K562 (cell line): ENCODE results near the gene HPDL. TPM values are rescaled to one million over a fixed set of nuclear protein-coding genes. Genes with fewer than 3 reads are reported as not detected.

Experiments
- DNMT1 ChIP-seq: fragments of 450-650 bp; IDR thresholded peaks from 2 replicates; pipeline ENCODE4 v1.6.1; 2016; ENCODE audit warnings: antibody characterized with exemption, mild to moderate bottlenecking
- FOXA1 ChIP-seq: fragments of 450-650 bp; IDR thresholded peaks from 2 replicates; pipeline ENCODE4 v1.6.1; 2016; ENCODE audit warnings: mild to moderate bottlenecking, borderline replicate concordance
- HDAC1 ChIP-seq, 2 experiments: fragments of 450-650 bp; IDR thresholded peaks; 2 replicates each; pipeline ENCODE4 v1.6.1; 2016 to 2017; ENCODE audit warnings: inconsistent platforms in 1 of 2, mild to moderate bottlenecking in 1 of 2, moderate library complexity in 1 of 2
- KDM1A ChIP-seq, 2 experiments: fragments of 450-650 bp; IDR thresholded peaks; 2 replicates each; pipeline ENCODE4 v1.6.1; 2016; ENCODE audit warnings: mild to moderate bottlenecking in 2 of 2
- KDM5B ChIP-seq: fragments of 200-600 bp; sonication (generic); IDR thresholded peaks from 2 replicates; pipeline ENCODE4 v1.6.1; 2012; ENCODE audit warnings: low read depth, mild to moderate bottlenecking, moderate library complexity, low read length, control low read depth, inconsistent platforms; ENCODE audit not compliant: insufficient replicate concordance
- MTA2 ChIP-seq: fragments of 450-650 bp; IDR thresholded peaks from 2 replicates; pipeline ENCODE4 v1.6.1; 2016; ENCODE audit warnings: low read depth
- NEUROD1 ChIP-seq: fragments of 150-350 bp; IDR thresholded peaks from 2 replicates; pipeline ENCODE4 v1.6.1; 2014; ENCODE audit warnings: borderline replicate concordance, low read length, low read depth; ENCODE audit not compliant: partially characterized antibody
- POLR2B ChIP-seq: fragments of 450-650 bp; IDR thresholded peaks from 2 replicates; pipeline ENCODE4 v1.6.1; 2018; ENCODE audit warnings: low read depth; ENCODE audit not compliant: partially characterized antibody
- SLC30A9 ChIP-seq: fragments of 250-450 bp; sonication (Bioruptor Pico); IDR thresholded peaks from 2 replicates; pipeline ENCODE4 v1.8.0; 2022; ENCODE audit warnings: mild to moderate bottlenecking, moderate library complexity
- SP2 ChIP-seq: IDR thresholded peaks from 2 replicates; pipeline ENCODE4 v1.6.1; 2011; ENCODE audit warnings: mild to moderate bottlenecking, low read depth, low read length, moderate library complexity; ENCODE audit not compliant: poor library complexity, severe bottlenecking; ENCODE audit errors: extremely low read depth
- ZC3H8 ChIP-seq: fragments of 450-650 bp; IDR thresholded peaks from 2 replicates; pipeline ENCODE4 v1.6.1; 2017
- ZNF121 ChIP-seq: sonication (generic); formaldehyde crosslinking; conservative IDR thresholded peaks from 2 replicates; pipeline ENCODE4 v1.8.0; 2022; ENCODE audit warnings: missing genetic modification reagents
- ZNF217 ChIP-seq: sonication (generic); formaldehyde crosslinking; IDR thresholded peaks from 2 replicates; pipeline ENCODE4 v1.8.0; 2022; ENCODE audit warnings: mild to moderate bottlenecking, missing genetic modification reagents
- ZNF780A ChIP-seq: fragments of 250-450 bp; sonication (Bioruptor Pico); IDR thresholded peaks from 2 replicates; pipeline ENCODE4 v1.5.0; 2021; ENCODE audit warnings: mild to moderate bottlenecking
- ZZZ3 ChIP-seq: fragments of 450-650 bp; IDR thresholded peaks from 2 replicates; pipeline ENCODE4 v1.6.1; 2016; ENCODE audit warnings: antibody characterized with exemption, mild to moderate bottlenecking, moderate library complexity
- polyA plus RNA-seq, 8 experiments: library from polyadenylated mRNA; depleted of rRNA in 4 of 8; stranded (reverse) in 5 of 8; unstranded in 3 of 8; fragments of >200 nt; fragmentation: Nextera tagmentation in 2 of 8; fragmentation: Illumina TruSeq in 1 of 8; extraction: Ambion mirVana in 2 of 8; extraction: Trizol in 1 of 8; gene quantifications; 2 replicates each; pipeline versions ENCODE4 v1.2.1 to v1.2.3, GENCODE V29; 2011 to 2014; ENCODE audit warnings: inconsistent platforms in 1 of 8, missing spikeins in 1 of 8
- total RNA-seq, 7 experiments: library from RNA; depleted of rRNA in 6 of 7; stranded (reverse); fragments of >200 nt in 6 of 7; fragmentation: Illumina TruSeq in 2 of 7; extraction: Trizol in 2 of 7; gene quantifications; 2 replicates each; pipeline versions ENCODE4 v1.2.1 to v1.2.3, GENCODE V29; 2011 to 2021; ENCODE audit warnings: low replicate concordance in 1 of 7
- TF ChIP-seq, protein P1 (sequence below): fragments of 250-450 bp; sonication (Bioruptor Pico); IDR thresholded peaks from 2 replicates; pipeline ENCODE4 v1.8.0; 2022; ENCODE audit warnings: inconsistent platforms
- TF ChIP-seq, protein P2 (sequence below), 2 experiments: fragments of 450-650 bp; IDR thresholded peaks; 2 replicates each; pipeline ENCODE4 v1.6.1; 2018; ENCODE audit warnings: mild to moderate bottlenecking in 2 of 2, low read depth in 1 of 2; ENCODE audit not compliant: partially characterized antibody in 2 of 2
- TF ChIP-seq, protein P3 (sequence below), 2 experiments: IDR thresholded peaks; 2 replicates each; pipeline ENCODE4 v1.6.1; 2012; ENCODE audit warnings: improper control_type of control experiment in 2 of 2, low read depth in 2 of 2, low read length in 2 of 2, borderline replicate concordance in 1 of 2
- TF ChIP-seq, protein P4 (sequence below), 2 experiments: fragments of 450-650 bp; conservative IDR thresholded peaks; 2 replicates each; pipeline ENCODE4 v1.6.1; 2017; ENCODE audit warnings: mild to moderate bottlenecking in 2 of 2, moderate library complexity in 2 of 2

HPDL gene
- total and polyA plus RNA-seq, 9 of the 15 experiments (the other 6 are each of a cell fraction or from before 2014, with no cell fraction given) = not detected

DNA sequence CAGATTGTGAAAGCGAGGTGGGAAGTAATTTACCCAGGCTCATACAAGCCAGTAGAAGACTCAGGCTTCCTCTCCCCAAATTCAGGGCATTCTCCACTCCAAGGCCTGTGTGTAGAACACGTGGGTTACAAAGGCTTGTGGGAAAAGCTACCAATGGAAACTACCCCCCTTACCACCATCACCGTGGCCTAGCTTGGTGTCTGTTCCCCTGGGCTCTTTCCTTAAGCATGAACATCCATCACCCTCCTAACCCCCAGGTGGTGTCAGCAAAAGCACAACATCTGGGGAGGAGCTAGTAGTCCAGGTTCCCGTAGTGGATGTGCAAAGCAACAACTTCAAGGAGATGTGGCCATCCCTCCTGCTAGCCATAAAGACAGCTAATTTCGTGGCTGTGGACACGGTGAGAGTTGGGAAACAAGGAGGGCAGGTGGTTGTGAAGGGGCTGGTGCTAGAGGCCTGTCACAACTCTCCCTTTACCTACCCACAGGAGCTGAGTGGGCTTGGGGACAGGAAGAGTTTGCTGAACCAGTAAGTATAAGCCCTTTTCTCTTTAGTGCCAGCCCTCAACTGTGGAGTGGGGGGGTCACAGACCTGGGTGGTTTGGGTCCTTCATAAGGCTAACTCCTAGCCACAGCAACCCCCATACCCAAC lies 14.2 kb downstream of the HPDL start (continued):
- TF ChIP-seq, protein P1, sequence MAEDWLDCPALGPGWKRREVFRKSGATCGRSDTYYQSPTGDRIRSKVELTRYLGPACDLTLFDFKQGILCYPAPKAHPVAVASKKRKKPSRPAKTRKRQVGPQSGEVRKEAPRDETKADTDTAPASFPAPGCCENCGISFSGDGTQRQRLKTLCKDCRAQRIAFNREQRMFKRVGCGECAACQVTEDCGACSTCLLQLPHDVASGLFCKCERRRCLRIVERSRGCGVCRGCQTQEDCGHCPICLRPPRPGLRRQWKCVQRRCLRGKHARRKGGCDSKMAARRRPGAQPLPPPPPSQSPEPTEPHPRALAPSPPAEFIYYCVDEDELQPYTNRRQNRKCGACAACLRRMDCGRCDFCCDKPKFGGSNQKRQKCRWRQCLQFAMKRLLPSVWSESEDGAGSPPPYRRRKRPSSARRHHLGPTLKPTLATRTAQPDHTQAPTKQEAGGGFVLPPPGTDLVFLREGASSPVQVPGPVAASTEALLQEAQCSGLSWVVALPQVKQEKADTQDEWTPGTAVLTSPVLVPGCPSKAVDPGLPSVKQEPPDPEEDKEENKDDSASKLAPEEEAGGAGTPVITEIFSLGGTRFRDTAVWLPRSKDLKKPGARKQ (CRISPR knock-in tag) = no peak
- no peak for TF ChIP-seq ZNF780A (CRISPR knock-in tag)
- peak; percentile 10 for TF ChIP-seq POLR2B
- TF ChIP-seq HDAC1 (IDR thresholded peaks at IDR 0.05) = 0 out of 4 replicates have a peak, but pooled peaks of 1 of the 2 experiments have one; percentile 7
- no peak for TF ChIP-seq NEUROD1
- TF ChIP-seq KDM5B = no peak
- TF ChIP-seq, protein P2, sequence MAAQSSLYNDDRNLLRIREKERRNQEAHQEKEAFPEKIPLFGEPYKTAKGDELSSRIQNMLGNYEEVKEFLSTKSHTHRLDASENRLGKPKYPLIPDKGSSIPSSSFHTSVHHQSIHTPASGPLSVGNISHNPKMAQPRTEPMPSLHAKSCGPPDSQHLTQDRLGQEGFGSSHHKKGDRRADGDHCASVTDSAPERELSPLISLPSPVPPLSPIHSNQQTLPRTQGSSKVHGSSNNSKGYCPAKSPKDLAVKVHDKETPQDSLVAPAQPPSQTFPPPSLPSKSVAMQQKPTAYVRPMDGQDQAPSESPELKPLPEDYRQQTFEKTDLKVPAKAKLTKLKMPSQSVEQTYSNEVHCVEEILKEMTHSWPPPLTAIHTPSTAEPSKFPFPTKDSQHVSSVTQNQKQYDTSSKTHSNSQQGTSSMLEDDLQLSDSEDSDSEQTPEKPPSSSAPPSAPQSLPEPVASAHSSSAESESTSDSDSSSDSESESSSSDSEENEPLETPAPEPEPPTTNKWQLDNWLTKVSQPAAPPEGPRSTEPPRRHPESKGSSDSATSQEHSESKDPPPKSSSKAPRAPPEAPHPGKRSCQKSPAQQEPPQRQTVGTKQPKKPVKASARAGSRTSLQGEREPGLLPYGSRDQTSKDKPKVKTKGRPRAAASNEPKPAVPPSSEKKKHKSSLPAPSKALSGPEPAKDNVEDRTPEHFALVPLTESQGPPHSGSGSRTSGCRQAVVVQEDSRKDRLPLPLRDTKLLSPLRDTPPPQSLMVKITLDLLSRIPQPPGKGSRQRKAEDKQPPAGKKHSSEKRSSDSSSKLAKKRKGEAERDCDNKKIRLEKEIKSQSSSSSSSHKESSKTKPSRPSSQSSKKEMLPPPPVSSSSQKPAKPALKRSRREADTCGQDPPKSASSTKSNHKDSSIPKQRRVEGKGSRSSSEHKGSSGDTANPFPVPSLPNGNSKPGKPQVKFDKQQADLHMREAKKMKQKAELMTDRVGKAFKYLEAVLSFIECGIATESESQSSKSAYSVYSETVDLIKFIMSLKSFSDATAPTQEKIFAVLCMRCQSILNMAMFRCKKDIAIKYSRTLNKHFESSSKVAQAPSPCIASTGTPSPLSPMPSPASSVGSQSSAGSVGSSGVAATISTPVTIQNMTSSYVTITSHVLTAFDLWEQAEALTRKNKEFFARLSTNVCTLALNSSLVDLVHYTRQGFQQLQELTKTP (IDR thresholded peaks at IDR 0.05; ENCODE audit: low read depth in 1 of 2, partially characterized antibody in 2 of 2) = no peak
- no peak for TF ChIP-seq ZZZ3
- no peak for TF ChIP-seq MTA2
- no peak for TF ChIP-seq ZNF121 (CRISPR knock-in tag)
- no peak for TF ChIP-seq FOXA1
- TF ChIP-seq, protein P3, sequence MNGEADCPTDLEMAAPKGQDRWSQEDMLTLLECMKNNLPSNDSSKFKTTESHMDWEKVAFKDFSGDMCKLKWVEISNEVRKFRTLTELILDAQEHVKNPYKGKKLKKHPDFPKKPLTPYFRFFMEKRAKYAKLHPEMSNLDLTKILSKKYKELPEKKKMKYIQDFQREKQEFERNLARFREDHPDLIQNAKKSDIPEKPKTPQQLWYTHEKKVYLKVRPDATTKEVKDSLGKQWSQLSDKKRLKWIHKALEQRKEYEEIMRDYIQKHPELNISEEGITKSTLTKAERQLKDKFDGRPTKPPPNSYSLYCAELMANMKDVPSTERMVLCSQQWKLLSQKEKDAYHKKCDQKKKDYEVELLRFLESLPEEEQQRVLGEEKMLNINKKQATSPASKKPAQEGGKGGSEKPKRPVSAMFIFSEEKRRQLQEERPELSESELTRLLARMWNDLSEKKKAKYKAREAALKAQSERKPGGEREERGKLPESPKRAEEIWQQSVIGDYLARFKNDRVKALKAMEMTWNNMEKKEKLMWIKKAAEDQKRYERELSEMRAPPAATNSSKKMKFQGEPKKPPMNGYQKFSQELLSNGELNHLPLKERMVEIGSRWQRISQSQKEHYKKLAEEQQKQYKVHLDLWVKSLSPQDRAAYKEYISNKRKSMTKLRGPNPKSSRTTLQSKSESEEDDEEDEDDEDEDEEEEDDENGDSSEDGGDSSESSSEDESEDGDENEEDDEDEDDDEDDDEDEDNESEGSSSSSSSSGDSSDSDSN (IDR thresholded peaks at IDR 0.05; ENCODE audit: borderline replicate concordance in 1 of 2, low read depth in 2 of 2, low read length in 2 of 2) = no peak
- TF ChIP-seq ZNF217 (CRISPR knock-in tag) = no peak
- TF ChIP-seq KDM1A (IDR thresholded peaks at IDR 0.05) = no peak
- no peak for TF ChIP-seq ZC3H8
- no peak for TF ChIP-seq SLC30A9 (CRISPR knock-in tag)
- TF ChIP-seq, protein P4, sequence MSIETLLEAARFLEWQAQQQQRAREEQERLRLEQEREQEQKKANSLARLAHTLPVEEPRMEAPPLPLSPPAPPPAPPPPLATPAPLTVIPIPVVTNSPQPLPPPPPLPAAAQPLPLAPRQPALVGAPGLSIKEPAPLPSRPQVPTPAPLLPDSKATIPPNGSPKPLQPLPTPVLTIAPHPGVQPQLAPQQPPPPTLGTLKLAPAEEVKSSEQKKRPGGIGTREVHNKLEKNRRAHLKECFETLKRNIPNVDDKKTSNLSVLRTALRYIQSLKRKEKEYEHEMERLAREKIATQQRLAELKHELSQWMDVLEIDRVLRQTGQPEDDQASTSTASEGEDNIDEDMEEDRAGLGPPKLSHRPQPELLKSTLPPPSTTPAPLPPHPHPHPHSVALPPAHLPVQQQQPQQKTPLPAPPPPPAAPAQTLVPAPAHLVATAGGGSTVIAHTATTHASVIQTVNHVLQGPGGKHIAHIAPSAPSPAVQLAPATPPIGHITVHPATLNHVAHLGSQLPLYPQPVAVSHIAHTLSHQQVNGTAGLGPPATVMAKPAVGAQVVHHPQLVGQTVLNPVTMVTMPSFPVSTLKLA (conservative IDR thresholded peaks at IDR 0.05) = no peak
- TF ChIP-seq DNMT1 = no peak
- no peak for TF ChIP-seq SP2
